SU-DHL-6 (cell line): ENCODE results near the gene CPE.

Experiments
- CTCF ChIP-seq: fragments of 200-600 bp; sonication (generic); IDR thresholded peaks from one replicate; pipeline ENCODE4 v1.5.1; 2017; ENCODE audit warnings: antibody characterized with exemption, mild to moderate bottlenecking, low read length, moderate library complexity; ENCODE audit not compliant: insufficient read depth, poor library complexity, severe bottlenecking
- EZH2phosphoT487 ChIP-seq: fragments of 200-600 bp; sonication (generic), shearing (Covaris generic); conservative IDR thresholded peaks from 2 replicates; pipeline ENCODE4 v1.6.1; 2018; ENCODE audit warnings: mild to moderate bottlenecking, antibody characterized with exemption, low read length, moderate library complexity, mixed read lengths

- TF ChIP-seq CTCF (no peak), EZH2phosphoT487 (no peak)
Measured at GRCh38 chr4:165367040-165367439, 11.8 kb upstream of the CPE start.
